Measurements from ENCODE around the gene CXCL12. TPM values are rescaled to one million over a fixed set of nuclear protein-coding genes. Genes with fewer than 3 reads are reported as not detected.

The CXCL12 gene
- polyA plus RNA-seq, 1 experiment = 217 TPM

GRCh38 chr10:44356139-44357022, 28.5 kb downstream of the CXCL12 start:
- ChIA-PET CTCF (interaction anchor here (0.6 kb wide), 1 partner anchor 667 kb away, joined by 3 read pairs; no protein-coding TSS in a partner anchor), POLR2A (no interaction called here)
- TF ChIP-seq, protein P1, sequence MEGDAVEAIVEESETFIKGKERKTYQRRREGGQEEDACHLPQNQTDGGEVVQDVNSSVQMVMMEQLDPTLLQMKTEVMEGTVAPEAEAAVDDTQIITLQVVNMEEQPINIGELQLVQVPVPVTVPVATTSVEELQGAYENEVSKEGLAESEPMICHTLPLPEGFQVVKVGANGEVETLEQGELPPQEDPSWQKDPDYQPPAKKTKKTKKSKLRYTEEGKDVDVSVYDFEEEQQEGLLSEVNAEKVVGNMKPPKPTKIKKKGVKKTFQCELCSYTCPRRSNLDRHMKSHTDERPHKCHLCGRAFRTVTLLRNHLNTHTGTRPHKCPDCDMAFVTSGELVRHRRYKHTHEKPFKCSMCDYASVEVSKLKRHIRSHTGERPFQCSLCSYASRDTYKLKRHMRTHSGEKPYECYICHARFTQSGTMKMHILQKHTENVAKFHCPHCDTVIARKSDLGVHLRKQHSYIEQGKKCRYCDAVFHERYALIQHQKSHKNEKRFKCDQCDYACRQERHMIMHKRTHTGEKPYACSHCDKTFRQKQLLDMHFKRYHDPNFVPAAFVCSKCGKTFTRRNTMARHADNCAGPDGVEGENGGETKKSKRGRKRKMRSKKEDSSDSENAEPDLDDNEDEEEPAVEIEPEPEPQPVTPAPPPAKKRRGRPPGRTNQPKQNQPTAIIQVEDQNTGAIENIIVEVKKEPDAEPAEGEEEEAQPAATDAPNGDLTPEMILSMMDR (IDR thresholded peaks at IDR 0.05; ENCODE audit: insufficient read depth, low read depth, low read length) = no peak
- Histone ChIP-seq H3K27me3 (ENCODE audit: control insufficient read depth, insufficient read depth, low read length) (no peaks in the 10 kb centered on the region), H3K36me3 (ENCODE audit: control insufficient read depth, insufficient read depth, low read length) (no peaks in the 10 kb centered on the region), H3K4me3 (ENCODE audit: low read depth, low read length) (no peak overlapping the region)
- DNase-seq (ENCODE audit: low read depth) = no peak

DNA sequence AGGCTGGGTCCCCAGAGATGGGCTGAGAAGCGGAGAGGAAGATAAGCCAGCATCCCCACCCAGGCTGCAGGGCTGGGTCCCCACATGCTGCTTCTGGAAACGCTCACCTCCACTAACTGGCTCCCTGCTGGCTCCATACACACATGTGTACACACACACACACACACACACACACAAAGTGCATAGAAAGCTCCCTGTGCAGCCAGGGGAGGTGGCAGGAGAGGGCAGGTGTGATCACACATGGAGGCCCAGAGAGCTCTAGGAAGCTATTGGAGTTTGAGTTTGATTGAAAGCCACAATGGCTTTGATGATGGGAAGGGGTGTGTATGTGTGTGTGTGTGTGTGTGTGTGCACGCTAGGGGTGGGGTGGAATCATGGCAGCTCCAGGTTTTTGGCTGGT, 29.3 kb downstream of the CXCL12 start:
- CTCF ChIA-PET = interaction anchor here (0.6 kb wide), 1 partner anchor 666 kb away, joined by 3 read pairs; no protein-coding TSS in a partner anchor
- Histone ChIP-seq H3K27me3 (ENCODE audit: control insufficient read depth, insufficient read depth, low read length) (no peaks in the 10 kb centered on the region), H3K4me3 (ENCODE audit: low read depth, low read length) (no peak overlapping the region), H3K36me3 (ENCODE audit: control insufficient read depth, insufficient read depth, low read length) (no peaks in the 10 kb centered on the region)
- TF ChIP-seq, protein P1 (IDR thresholded peaks at IDR 0.05; ENCODE audit: insufficient read depth, low read depth, low read length) = no peak
- POLR2A ChIA-PET = no interaction called here
- DNase-seq (ENCODE audit: low read depth) = no peak

- ChIA-PET POLR2A (no interaction called here), CTCF (interaction anchor here (0.8 kb wide), 1 partner anchor 19 kb away, joined by 4 read pairs; no protein-coding TSS in a partner anchor)
- no peaks in the 10 kb centered on the region for H3K27me3 ChIP-seq (ENCODE audit: control insufficient read depth, insufficient read depth, low read length)
- no peaks in the 10 kb centered on the region for H3K36me3 ChIP-seq (ENCODE audit: control insufficient read depth, insufficient read depth, low read length)
- no peak for DNase-seq (ENCODE audit: low read depth)
- TF ChIP-seq, protein P1 (IDR thresholded peaks at IDR 0.05; ENCODE audit: insufficient read depth, low read depth, low read length) = no peak
- H3K4me3 ChIP-seq (ENCODE audit: low read depth, low read length) = no peak overlapping the region
These were observed 30.1 kb downstream of the CXCL12 start for GRCh38 chr10:44354771-44355170.

GRCh38 chr10:44353721-44354120, 31.2 kb downstream of the CXCL12 start:
- H3K4me3 ChIP-seq (ENCODE audit: low read depth, low read length) = no peak overlapping the region
- DNase-seq (ENCODE audit: low read depth) = no peak
- H3K27me3 ChIP-seq (ENCODE audit: control insufficient read depth, insufficient read depth, low read length) = no peaks in the 10 kb centered on the region
- POLR2A ChIA-PET = no interaction called here
- CTCF ChIA-PET = interaction anchor here (2.4 kb wide), 1 partner anchor 13 kb away, joined by 6 read pairs; no protein-coding TSS in a partner anchor
- TF ChIP-seq, protein P1 (IDR thresholded peaks at IDR 0.05; ENCODE audit: insufficient read depth, low read depth, low read length) = no peak
- H3K36me3 ChIP-seq (ENCODE audit: control insufficient read depth, insufficient read depth, low read length) = no peaks in the 10 kb centered on the region

GRCh38 chr10:44353128-44353390, 31.8 kb downstream of the CXCL12 start:
- ChIA-PET POLR2A (no interaction called here), CTCF (interaction anchor here (1.6 to 2.4 kb wide), 2 partner anchors 12 to 16 kb away, joined by 3 to 6 read pairs; no protein-coding TSS in a partner anchor)
- no peaks in the 10 kb centered on the region for H3K36me3 ChIP-seq (ENCODE audit: control insufficient read depth, insufficient read depth, low read length)
- H3K4me3 ChIP-seq (ENCODE audit: low read depth, low read length) = no peak overlapping the region
- DNase-seq (ENCODE audit: low read depth) = no peak
- H3K27me3 ChIP-seq (ENCODE audit: control insufficient read depth, insufficient read depth, low read length) = no peaks in the 10 kb centered on the region
- TF ChIP-seq, protein P1 (IDR thresholded peaks at IDR 0.05; ENCODE audit: insufficient read depth, low read depth, low read length) = no peak
